Mesangial cell (primary cell): ENCODE data around the gene ZNF3. TPM values are rescaled to one million over a fixed set of nuclear protein-coding genes. Genes with fewer than 3 reads are reported as not detected.

Experiments used
- total RNA-seq: library from RNA; depleted of rRNA; stranded (reverse); fragments of >200 nt; gene quantifications from 2 replicates; pipeline ENCODE4 v1.2.3, GENCODE V29; 2015

ZNF3 gene
- total RNA-seq, result 14.0 and 22.6 TPM in 2 replicates

DNA sequence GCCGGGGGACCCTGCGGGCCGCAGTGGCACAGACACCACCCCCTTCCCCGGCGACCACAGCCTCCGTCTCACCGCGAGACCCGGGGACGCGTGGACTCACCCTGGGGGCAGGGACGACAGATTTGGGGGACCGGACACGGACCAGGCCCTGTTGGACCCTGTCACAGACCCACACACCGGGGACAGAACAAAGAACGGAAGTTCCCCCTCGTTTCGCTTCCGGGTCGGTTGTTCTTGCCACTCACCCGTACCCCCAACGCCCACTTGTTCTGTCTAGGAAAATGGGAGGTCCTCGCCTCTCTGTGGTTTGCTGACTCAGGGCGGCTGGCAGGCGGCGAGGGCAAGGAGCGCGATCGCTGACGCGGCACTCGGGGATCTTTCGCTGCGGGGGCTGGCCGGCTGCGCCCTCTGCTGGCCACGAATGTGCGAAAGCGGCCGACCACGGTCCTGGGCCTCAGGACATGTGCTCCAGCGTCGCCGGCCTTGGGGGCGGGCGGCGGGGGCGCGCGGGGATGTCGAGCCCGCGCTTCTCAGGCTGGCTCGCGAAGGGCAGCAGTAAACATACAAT lies at the start of gene ZNF3:
Gene ZNF3 (minus strand): TSS at position 189 of the 568 bp plus-strand sequence. CDS start 4,366 bp downstream, outside the sequence.

DNA sequence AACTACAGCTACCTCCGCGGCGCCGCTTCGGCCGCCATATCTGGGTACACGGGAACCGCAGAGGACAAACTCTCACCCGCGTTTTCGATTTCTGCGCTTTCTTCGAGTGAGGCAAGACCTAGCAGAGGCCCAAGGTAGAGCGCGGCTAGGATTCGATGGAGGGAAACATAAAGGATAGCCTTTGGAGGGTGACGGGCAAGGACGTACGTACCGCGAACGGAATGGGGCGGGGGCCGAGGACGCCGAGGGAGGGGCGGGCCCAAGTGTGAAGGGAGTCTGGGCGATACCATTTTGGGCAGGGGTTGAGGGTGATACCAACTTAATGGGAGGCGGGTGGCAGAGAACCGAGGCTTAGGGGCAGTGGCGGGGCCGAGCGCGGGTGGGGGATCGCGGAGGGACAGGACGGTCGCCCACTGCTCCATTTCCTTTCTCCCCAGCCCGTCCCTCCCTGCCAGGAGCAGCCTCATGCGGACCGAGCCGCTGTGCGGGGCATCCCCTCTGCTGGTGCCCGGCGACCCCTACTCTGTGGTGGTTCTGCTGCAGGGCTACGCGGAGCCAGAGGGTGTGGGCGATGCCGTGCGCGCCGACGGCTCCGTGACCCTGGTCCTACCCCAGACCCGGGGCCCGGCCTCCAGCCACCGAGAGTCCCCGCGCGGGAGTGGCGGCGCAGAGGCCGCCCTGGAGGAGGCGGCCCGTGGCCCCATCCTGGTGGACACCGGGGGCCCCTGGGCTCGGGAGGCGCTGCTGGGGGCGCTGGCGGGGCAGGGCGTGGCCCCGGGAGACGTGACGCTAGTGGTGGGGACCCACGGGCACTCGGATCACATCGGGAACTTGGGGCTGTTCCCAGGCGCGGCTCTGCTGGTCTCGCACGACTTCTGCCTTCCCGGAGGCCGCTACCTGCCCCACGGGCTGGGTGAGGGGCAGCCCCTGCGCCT lies 45.7 kb upstream of the ZNF3 start, which contains the start of gene MBLAC1:
Gene MBLAC1 (plus strand): TSS at position 37 of the 935 bp plus-strand sequence. CDS start 429 bp downstream, at position 466.

DNA sequence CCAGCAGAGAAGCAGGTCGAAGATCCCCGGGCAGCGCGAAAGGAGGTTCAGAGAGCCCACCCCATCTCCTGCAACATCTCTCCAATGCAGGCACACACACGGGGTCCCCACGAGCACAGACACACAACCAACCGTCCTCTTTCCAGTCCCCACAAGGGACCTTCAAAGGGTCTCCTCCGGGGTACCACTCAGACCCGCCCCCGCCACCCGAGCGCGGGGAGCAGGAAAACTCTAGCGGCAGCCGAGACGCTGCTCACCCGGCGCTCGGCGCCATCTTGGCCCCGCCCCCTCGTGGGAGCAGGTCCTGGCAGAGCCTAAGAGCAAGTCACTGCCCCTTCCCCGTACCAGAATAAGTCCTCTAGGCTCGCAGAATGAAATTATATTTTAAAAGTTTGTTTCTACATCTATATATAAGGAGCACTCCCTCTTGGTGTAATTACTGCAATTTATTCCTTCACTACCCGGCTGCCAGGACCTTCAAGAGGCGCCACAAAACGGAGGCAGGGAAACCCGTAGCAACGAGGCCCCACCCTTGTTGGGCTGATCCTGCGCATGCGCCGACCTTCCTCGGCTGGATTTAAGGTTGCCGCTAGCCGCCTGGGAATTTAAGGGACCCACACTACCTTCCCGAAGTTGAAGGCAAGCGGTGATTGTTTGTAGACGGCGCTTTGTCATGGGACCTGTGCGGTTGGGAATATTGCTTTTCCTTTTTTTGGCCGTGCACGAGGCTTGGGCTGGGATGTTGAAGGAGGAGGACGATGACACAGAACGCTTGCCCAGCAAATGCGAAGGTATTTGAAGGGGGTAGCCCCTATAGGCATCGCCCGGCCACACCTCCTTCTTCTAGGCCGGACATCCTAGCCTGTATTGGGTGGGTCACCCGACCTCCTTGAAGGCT lies 37.8 kb upstream of the ZNF3 start, which contains the start of the genes CNPY4 and TAF6:
Gene CNPY4 (plus strand): TSS at position 563 of the 898 bp plus-strand sequence. CDS start 111 bp downstream, at position 674.
Gene TAF6 (minus strand): TSS at position 287 of the 898 bp plus-strand sequence. CDS start 5,149 bp downstream, outside the sequence.

DNA sequence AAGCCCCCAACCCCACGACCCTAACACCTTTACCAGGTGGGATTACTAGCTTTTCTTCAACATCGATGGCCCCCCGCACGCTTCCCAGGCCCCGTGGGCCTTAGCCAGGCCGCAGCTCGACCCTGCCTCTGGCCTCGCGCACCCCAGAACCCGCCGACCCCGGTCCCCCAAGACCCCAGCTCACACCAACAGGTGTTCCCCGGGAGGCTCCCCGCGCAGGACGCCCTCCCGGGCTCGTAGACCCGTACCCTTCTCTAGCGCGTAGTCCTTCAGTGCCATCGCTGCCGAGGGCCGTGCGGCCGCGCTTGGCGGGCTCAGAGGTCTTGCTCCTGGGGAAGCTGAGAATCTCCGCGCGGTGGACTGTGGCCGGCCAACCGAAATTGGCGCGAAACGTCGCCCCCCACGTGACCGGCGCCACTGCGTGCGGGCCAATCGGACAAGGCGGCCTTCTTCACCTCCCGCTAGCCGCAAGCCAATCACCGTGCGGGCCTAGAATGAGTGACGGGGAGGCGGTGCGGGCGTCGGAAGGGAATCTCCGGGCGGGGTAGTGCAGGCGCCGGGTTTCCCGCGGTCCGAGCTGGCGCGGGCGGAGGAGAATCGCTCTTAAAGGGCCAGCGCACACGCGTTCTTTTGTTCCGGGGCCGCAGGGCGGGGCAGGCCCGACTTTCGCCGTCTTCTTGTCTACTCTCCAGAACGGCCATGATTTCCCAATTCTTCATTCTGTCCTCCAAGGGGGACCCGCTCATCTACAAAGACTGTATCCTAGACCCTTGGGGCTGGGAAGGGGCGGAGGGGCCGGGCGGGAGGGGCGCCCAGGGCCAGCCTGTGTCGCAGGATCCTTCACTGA lies 19.7 kb upstream of the ZNF3 start, which contains the start of the genes AP4M1 and MCM7:
Gene AP4M1 (plus strand): TSS at position 628 of the 847 bp plus-strand sequence. CDS start 72 bp downstream, at position 700.
Gene MCM7 (minus strand): TSS at position 382 of the 847 bp plus-strand sequence. CDS start 103 bp downstream, at position 279.

DNA sequence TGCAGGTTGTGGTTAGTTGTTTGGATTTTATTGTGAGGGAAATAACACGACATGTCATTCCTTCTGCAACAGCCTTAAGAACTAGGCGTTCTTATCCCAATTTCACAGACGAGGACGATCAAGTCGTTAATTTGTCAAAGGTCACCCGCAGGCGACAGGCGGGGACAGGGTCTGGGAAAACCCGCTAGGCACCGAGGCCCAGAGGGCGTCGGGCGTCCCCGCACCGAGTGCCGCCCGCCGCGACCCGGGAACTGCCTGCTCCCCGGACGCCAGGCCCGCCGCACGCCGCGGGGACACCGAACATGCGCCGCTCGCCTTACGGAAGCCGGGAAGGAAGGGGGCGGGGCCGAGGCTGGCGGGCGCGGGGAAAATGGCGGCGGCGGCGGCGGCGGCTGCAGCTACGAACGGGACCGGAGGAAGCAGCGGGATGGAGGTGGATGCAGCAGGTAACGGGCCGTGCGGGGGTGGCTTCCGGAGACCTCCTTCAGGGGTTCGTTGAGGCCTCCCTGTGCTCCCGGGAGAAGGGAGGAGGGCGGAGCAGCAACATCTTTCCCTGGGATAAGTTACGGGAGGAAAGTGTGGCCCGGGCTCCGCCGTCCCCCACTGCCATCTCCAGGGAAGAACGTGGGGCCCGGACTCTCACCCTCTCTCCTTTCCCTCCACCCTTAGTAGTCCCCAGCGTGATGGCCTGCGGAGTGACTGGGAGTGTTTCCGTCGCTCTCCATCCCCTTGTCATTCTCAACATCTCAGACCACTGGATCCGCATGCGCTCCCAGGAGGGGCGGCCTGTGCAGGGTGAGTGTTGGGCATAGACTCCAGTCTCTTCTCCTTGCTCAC lies 7.3 kb upstream of the ZNF3 start, which contains the start of gene COPS6:
Gene COPS6 (plus strand): TSS at position 349 of the 837 bp plus-strand sequence. CDS start 22 bp downstream, at position 371.

DNA sequence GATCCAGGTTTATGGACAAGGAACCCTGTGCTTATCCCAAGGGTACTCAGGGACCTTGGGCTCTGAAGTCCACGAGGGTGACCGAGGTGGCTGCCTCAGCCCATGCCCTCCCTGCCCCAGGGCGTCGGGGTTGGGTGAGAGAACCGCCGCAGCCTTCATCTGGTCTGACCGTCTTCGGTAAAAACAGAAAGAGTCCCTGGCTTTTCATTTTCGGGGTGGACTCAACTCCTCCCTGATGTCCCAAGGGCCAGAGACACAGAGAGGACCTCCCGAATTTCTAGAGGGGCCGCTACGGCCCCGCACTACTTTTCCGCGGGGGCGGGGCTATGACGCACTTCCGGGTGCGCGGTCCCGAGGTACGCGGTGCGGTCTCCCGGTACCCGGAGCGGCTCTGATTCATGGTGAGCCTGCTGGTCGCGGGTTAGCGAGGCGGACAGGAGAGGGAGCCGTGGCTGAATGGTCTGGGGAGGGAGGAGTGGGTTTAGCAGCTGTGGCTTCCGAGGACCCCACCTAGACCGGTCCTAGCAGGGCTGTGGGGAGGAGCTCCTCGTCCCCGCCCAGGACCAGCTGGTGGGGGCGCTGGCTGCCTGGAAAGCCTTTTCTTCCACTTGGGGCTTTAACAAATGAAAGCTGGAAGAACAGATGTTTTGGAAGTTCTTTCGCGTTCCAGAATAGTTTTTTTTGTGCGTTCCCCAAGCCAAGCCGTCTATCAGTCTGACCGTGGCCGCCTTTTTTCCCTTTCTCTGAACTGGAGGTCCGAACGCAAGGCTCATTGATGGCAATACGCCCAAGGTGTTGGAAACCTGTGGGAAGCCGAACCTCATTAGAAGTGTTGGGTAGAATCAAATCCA lies 31.9 kb downstream of the ZNF3 start, which contains the start of gene ZSCAN21:
Gene ZSCAN21 (plus strand): TSS at position 334 of the 851 bp plus-strand sequence. CDS start 7,233 bp downstream, outside the sequence.

Other genes starting within 250 kb of the ZNF3 start
- not detected in 2 replicates for gene OR2AE1, start 204.7 kb downstream of the ZNF3 start, total RNA-seq
- gene TRIM4, start 162.2 kb downstream of the ZNF3 start, total RNA-seq, result 11.1 and 22.4 TPM in 2 replicates
- gene GJC3, start 152.1 kb downstream of the ZNF3 start, total RNA-seq, result not detected in 2 replicates
- gene AZGP1, start 105.7 kb downstream of the ZNF3 start, total RNA-seq, result 0.49 TPM in 1 of 2 replicates, not detected in the other
- gene ZKSCAN1, start 66.1 kb downstream of the ZNF3 start, total RNA-seq, result 9.5 and 22.1 TPM in 2 replicates
- 5.9 and 12.8 TPM in 2 replicates for gene ZSCAN21, start 31.9 kb downstream of the ZNF3 start, total RNA-seq
- 64.1 and 82.9 TPM in 2 replicates for gene COPS6, start 7.2 kb upstream of the ZNF3 start, total RNA-seq
- 43.5 and 242 TPM in 2 replicates for gene MCM7, start 19.7 kb upstream of the ZNF3 start, total RNA-seq
- 21.3 and 31.3 TPM in 2 replicates for gene AP4M1, start 19.9 kb upstream of the ZNF3 start, total RNA-seq
- 62.0 and 104 TPM in 2 replicates for gene TAF6, start 37.6 kb upstream of the ZNF3 start, total RNA-seq
- 11.2 and 12.5 TPM in 2 replicates for gene CNPY4, start 37.9 kb upstream of the ZNF3 start, total RNA-seq
- gene MBLAC1, start 45.2 kb upstream of the ZNF3 start, total RNA-seq, result 2.2 and 2.8 TPM in 2 replicates
- 166 and 186 TPM in 2 replicates for gene LAMTOR4, start 67.2 kb upstream of the ZNF3 start, total RNA-seq
- 9.8 and 13.1 TPM in 2 replicates for gene TRAPPC14, start 77.0 kb upstream of the ZNF3 start, total RNA-seq
- gene GAL3ST4, start 86.9 kb upstream of the ZNF3 start, total RNA-seq, result 1.3 and 2.7 TPM in 2 replicates
- 2.8 and 4.4 TPM in 2 replicates for gene GPC2, start 95.7 kb upstream of the ZNF3 start, total RNA-seq
- 0.25 and 0.33 TPM in 2 replicates for gene STAG3, start 96.2 kb upstream of the ZNF3 start, total RNA-seq
- not detected in 2 replicates for gene PVRIG, start 138.2 kb upstream of the ZNF3 start, total RNA-seq
- gene SPDYE3, start 226.0 kb upstream of the ZNF3 start, total RNA-seq, result not detected in 2 replicates